A549 treated with DMSO at 1 μM for 4 hours (cell line): ENCODE measurements around the gene CIZ1. TPM values are rescaled to one million over a fixed set of nuclear protein-coding genes. Genes with fewer than 3 reads are reported as not detected.

ENCODE experiments used
- total RNA-seq: library from RNA; stranded (reverse); fragments of 200-300 nt; extraction: Qiagen RNA extraction; gene quantifications from 5 replicates; pipeline ENCODE4 v1.2.3, GENCODE V29; 2022; ENCODE audit warnings: low read depth

CIZ1 gene
- total RNA-seq = 73.1 to 102 TPM (median 85.4 TPM) in 5 replicates

DNA sequence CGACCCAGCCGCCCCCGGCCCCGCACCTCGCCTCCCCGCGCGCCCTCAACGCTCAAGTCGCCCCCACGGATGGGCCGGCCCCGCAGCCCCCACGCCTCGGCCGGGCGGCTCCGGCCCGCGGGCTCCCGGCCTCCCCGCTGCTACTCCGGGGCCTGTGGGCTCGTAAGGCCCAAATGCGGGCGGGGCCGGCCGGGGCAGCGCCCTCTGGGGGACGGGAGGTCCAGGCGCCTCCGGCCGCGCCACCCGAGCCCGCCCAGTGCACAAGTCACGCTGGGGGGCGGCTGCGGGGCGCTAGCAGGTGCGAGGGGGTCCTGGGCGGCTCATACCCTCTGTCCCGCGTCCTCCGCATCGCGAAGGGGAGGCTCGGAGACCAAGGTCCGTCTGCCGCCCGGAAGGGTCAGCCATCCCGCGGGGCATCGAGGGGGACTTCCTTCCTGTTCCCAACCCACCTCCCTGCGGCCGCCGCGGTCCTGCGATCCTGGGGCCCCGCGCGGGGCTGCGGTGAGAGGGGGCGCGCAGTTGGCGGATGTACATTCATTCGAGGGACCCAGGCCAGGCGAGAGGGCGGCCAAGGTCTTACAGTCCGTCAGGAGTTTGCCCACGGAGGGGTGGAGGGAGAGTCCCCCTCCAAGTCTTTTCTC is at the start of gene CIZ1:
CIZ1 (minus strand) TSS at position 167 of the 641 bp plus-strand sequence. CDS start 715 bp downstream, outside the sequence.

GRCh38 chr9:128203024-128203706 is 11.8 kb upstream of the CIZ1 start, which contains the start of gene DNM1:
TSS of gene DNM1 (plus strand) at chr9:128203379. CDS start at chr9:128203471, 92 bp downstream.

GRCh38 chr9:128159784-128160602 is 31.4 kb downstream of the CIZ1 start, which contains the start of gene BBLN:
TSS of gene BBLN (plus strand) at chr9:128160265. CDS start at chr9:128160408, 143 bp downstream.

GRCh38 chr9:128149001-128149701 is 42.2 kb downstream of the CIZ1 start, which contains the start of gene LCN2:
TSS of gene LCN2 (plus strand) at chr9:128149453. CDS start at chr9:128149526, 73 bp downstream.

DNA sequence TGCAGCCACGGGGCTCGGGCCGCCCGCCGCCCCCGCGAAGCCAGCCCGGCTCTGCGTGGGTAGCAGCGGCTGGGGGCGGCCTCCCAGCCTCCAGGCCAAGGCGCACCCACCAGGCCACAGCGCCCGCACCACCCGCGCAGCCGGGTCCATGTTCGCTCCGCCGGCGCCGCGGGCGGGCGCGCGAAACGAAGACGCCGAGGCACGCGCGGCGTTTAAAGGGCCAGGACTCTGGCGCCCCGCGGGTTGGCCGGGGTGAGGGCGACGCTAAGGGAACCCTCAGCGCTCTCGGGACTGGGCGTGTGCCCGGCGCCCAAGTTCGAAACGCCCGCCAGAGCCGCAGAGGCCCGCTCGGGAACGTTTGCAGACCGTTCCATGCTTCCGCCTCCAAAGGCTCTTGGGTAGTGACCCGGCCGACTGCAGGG is 63.8 kb downstream of the CIZ1 start, which contains the start of gene PTGES2:
PTGES2 (minus strand) TSS at position 162 of the 422 bp plus-strand sequence; CDS start at position 150, 12 bp downstream.

Other genes starting within 250 kb of the CIZ1 start
- 68.8 to 103 TPM (median 83.0 TPM) in 5 replicates for gene EEIG1, start 210.6 kb downstream of the CIZ1 start, total RNA-seq
- 4.3 to 8.2 TPM (median 7.0 TPM) in 5 replicates for gene NAIF1, start 124.3 kb downstream of the CIZ1 start, total RNA-seq
- 8.0 to 10.0 TPM (median 8.7 TPM) in 5 replicates for gene SLC25A25, start 123.3 kb downstream of the CIZ1 start, total RNA-seq
- gene PTGES2, start 63.8 kb downstream of the CIZ1 start, total RNA-seq = 77.0 to 110 TPM (median 89.7 TPM) in 5 replicates
- gene LCN2, start 42.1 kb downstream of the CIZ1 start, total RNA-seq = 2.2 to 6.1 TPM (median 3.3 TPM) in 5 replicates
- gene BBLN, start 31.3 kb downstream of the CIZ1 start, total RNA-seq = 35.7 to 64.3 TPM (median 54.3 TPM) in 5 replicates
- gene DNM1, start 11.8 kb upstream of the CIZ1 start, total RNA-seq = 81.5 to 103 TPM (median 88.2 TPM) in 5 replicates
- 43.4 to 51.4 TPM (median 49.5 TPM) in 5 replicates for gene GOLGA2, start 84.4 kb upstream of the CIZ1 start, total RNA-seq
- gene SWI5, start 84.7 kb upstream of the CIZ1 start, total RNA-seq = 42.5 to 48.0 TPM (median 43.5 TPM) in 5 replicates
- gene TRUB2, start 130.9 kb upstream of the CIZ1 start, total RNA-seq = 47.0 to 54.8 TPM (median 52.4 TPM) in 5 replicates
- gene COQ4, start 131.3 kb upstream of the CIZ1 start, total RNA-seq = 51.3 to 61.8 TPM (median 57.5 TPM) in 5 replicates
- 36.1 to 52.3 TPM (median 45.2 TPM) in 5 replicates for gene SLC27A4, start 149.0 kb upstream of the CIZ1 start, total RNA-seq
- 70.8 to 87.2 TPM (median 85.8 TPM) in 5 replicates for gene URM1, start 179.8 kb upstream of the CIZ1 start, total RNA-seq
- gene CERCAM, start 229.3 kb upstream of the CIZ1 start, total RNA-seq = 32.9 to 41.7 TPM (median 36.1 TPM) in 5 replicates